GM23248 (cell line): ENCODE results near the gene DGKI.

Source experiments
- EZH2 ChIP-seq: fragments of 200-600 bp; sonication (generic); IDR thresholded peaks from 2 replicates; pipeline ENCODE4 v1.6.1; 2018; ENCODE audit warnings: antibody characterized with exemption, mild to moderate bottlenecking; ENCODE audit not compliant: insufficient read depth, poor library complexity, severe bottlenecking
- EZH2phosphoT487 ChIP-seq: fragments of 200-600 bp; sonication (generic); IDR thresholded peaks from 2 replicates; pipeline ENCODE4 v1.6.1; 2018; ENCODE audit warnings: antibody characterized with exemption, moderate library complexity, mild to moderate bottlenecking, low read depth; ENCODE audit not compliant: insufficient read depth

DNA sequence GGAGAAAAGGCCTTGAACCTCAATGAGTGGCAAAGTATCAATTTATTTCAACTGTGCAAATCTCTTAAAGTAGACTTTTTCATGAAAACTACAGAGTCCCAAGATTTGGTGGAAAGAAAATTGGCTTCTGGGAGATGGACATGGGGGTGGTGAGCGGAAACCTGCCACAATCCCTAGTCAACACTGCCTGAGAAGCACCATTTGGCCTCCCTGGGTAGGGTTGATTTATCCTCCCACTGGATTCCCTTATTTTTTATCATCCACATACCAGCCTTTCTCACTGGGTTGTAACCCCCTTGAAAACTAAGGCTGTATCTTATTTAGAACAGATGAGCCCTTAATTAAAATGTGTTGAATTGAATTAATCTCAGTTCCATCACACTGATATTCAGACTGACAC is 401.5 kb downstream of the DGKI start:
- TF ChIP-seq EZH2 (no peak), EZH2phosphoT487 (no peak)
